Measurements from ENCODE around the gene SLC35D2.
"Not testable (repeated sequence)": the region's sequence is repeated elsewhere in the genome, so short reads cannot be mapped to it uniquely, and the experiment has no call there.

The SLC35D2 gene

GRCh38 chr9:96400132-96400910 is 16.8 kb upstream of the SLC35D2 start:
- no peak for DNase-seq (ENCODE audit: low read depth)

- DNase-seq (ENCODE audit: low read depth) = no peak
These were observed 15.8 kb upstream of the SLC35D2 start for GRCh38 chr9:96399325-96399633.

GRCh38 chr9:96398582-96399324 is 15.2 kb upstream of the SLC35D2 start:
- DNase-seq (ENCODE audit: low read depth) = no peak

GRCh38 chr9:96395964-96396363 is 12.5 kb upstream of the SLC35D2 start:
- no peak for DNase-seq (ENCODE audit: low read depth)

GRCh38 chr9:96394832-96395496 is 11.5 kb upstream of the SLC35D2 start:
- no peak for DNase-seq (ENCODE audit: low read depth)

GRCh38 chr9:96392263-96392662 is 8.8 kb upstream of the SLC35D2 start:
- no peak for DNase-seq (ENCODE audit: low read depth)

- DNase-seq (ENCODE audit: low read depth) = no peak
These were observed 7.7 kb upstream of the SLC35D2 start for GRCh38 chr9:96391021-96391765.

- DNase-seq (ENCODE audit: low read depth) = no peak
These were observed 4.6 kb upstream of the SLC35D2 start for GRCh38 chr9:96388144-96388543.

GRCh38 chr9:96386157-96386556 is 2.6 kb upstream of the SLC35D2 start:
- DNase-seq (ENCODE audit: low read depth) = no peak

GRCh38 chr9:96382839-96383164 is 709 bp downstream of the SLC35D2 start:
- DNase-seq (ENCODE audit: low read depth) = no peak

- DNase-seq (ENCODE audit: low read depth) = no peak
These were observed 1.3 kb downstream of the SLC35D2 start for GRCh38 chr9:96382175-96382574.

GRCh38 chr9:96381696-96382095 is 1.8 kb downstream of the SLC35D2 start:
- DNase-seq (ENCODE audit: low read depth) = no peak

- no peak for DNase-seq (ENCODE audit: low read depth)
These were observed 2.4 kb downstream of the SLC35D2 start for GRCh38 chr9:96381125-96381524.

GRCh38 chr9:96379461-96379860 is 4.0 kb downstream of the SLC35D2 start:
- no peak for DNase-seq (ENCODE audit: low read depth)

- no peak for DNase-seq (ENCODE audit: low read depth)
These were observed 5.3 kb downstream of the SLC35D2 start for GRCh38 chr9:96378187-96378586.

GRCh38 chr9:96376891-96377874 is 6.3 kb downstream of the SLC35D2 start:
- DNase-seq (ENCODE audit: low read depth) = no peak

- DNase-seq (ENCODE audit: low read depth) = not testable (repeated sequence)
These were observed 8.0 kb downstream of the SLC35D2 start for GRCh38 chr9:96375507-96375906.

- no peak for DNase-seq (ENCODE audit: low read depth)
These were observed 15.6 kb downstream of the SLC35D2 start for GRCh38 chr9:96367943-96368342.

GRCh38 chr9:96363175-96363967 is 20.1 kb downstream of the SLC35D2 start:
- no peak for DNase-seq (ENCODE audit: low read depth)

- not testable (repeated sequence) for DNase-seq (ENCODE audit: low read depth)
These were observed 21.4 kb downstream of the SLC35D2 start for GRCh38 chr9:96362119-96362518.
